Right lobe of liver (tissue), 6 donors: Measurements from ENCODE around the gene RPTOR. TPM values are rescaled to one million over a fixed set of nuclear protein-coding genes. Genes with fewer than 3 reads are reported as not detected.

ENCODE experiments used
- ATAC-seq, 4 donors: fragments of 200-7000 bp; cut with Tn5 transposase; one replicate each; pipeline ENCODE4 v1.9.1; 2020; ENCODE audit warnings: mild to moderate bottlenecking in 4 of 4, moderate library complexity in 4 of 4
- DNase-seq, 3 donors: peaks; one replicate each; pipeline ENCODE4 v3.0.0-alpha.2; 2020
- H3K27ac ChIP-seq, 3 donors: fragments of 200-600 bp; one replicate each; pipeline ENCODE4 v1.8.0; 2022
- H3K27me3 ChIP-seq, 2 donors: fragments of 200-600 bp; one replicate each; pipeline ENCODE4 v1.8.0; 2022
- H3K36me3 ChIP-seq, 4 donors: fragments of 200-600 bp; sonication (generic) in 1 of 4; one replicate each; pipeline versions ENCODE4 v1.5.1 to v1.8.0; 2017 to 2022; ENCODE audit warnings: control low read depth in 1 of 4
- H3K4me1 ChIP-seq, 4 donors: fragments of 200-600 bp; sonication (generic) in 1 of 4; one replicate each; pipeline versions ENCODE4 v1.5.1 to v1.8.0; 2017 to 2022; ENCODE audit warnings: control low read depth in 1 of 4
- H3K4me3 ChIP-seq, 3 donors: fragments of 200-600 bp; one replicate each; pipeline ENCODE4 v1.8.0; 2022
- H3K9me3 ChIP-seq, 4 donors: fragments of 200-600 bp; sonication (generic) in 1 of 4; one replicate each; pipeline versions ENCODE4 v1.5.1 to v1.8.0; 2017 to 2022; ENCODE audit warnings: control low read depth in 1 of 4
- POLR2A ChIP-seq: fragments of 450-650 bp; IDR thresholded peaks from one replicate; pipeline ENCODE4 v1.6.1; 2017; ENCODE audit warnings: antibody characterized with exemption, mild to moderate bottlenecking
- WGBS: methylation state at CpG from one replicate; pipeline ENCODE4 v1.1.6; 2018; ENCODE audit warnings: low coverage, low lambda C conversion rate; ENCODE audit not compliant: insufficient coverage; ENCODE audit errors: missing lambda C conversion rate; 5-methylcytosine and 5-hydroxymethylcytosine counted together
- intact Hi-C, 2 donors: fragments of 100-400 bp; cut with DNase I; formaldehyde crosslinking; loops; one replicate each; pipeline versions ENCODE4 v1.11.2 to v1.14.1; 2022
- total RNA-seq, 6 experiments: library from RNA; depleted of rRNA in 2 of 6; stranded (reverse); fragments of >200 nt in 2 of 6; fragmentation: NEBNext Ultra II Directional in 3 of 6; extraction: Animal tissue kit (Norgen Biotek cat#: 25700) in 3 of 6; gene quantifications; one replicate each; pipeline versions ENCODE4 v1.1.0 to v1.2.4, GENCODE V29; 2016 to 2023
- TF ChIP-seq, protein P1 (sequence below), 4 donors: fragments of 200-600 bp in 3 of 4; fragments of 450-650 bp in 1 of 4; IDR thresholded peaks; one replicate each; pipeline versions ENCODE4 v1.5.1 to v1.8.0; 2016 to 2022; ENCODE audit warnings: antibody characterized with exemption in 4 of 4, mild to moderate bottlenecking in 2 of 4
- donor health status: DM: no; HTN: yes; CAD: no.
- donor health status: DM: no; HTN: no; CAD: no.
- donor health status: DM: no; HTN: no; CAD: no.
- donor health status: DM: no; HTN: yes; CAD: no.
- donor health status: DM: no; HTN: yes; CAD: no.

Gene RPTOR
- total RNA-seq, 6 experiments from 2014 or later, result 13.1 to 24.0 (median 15.5) TPM

DNA sequence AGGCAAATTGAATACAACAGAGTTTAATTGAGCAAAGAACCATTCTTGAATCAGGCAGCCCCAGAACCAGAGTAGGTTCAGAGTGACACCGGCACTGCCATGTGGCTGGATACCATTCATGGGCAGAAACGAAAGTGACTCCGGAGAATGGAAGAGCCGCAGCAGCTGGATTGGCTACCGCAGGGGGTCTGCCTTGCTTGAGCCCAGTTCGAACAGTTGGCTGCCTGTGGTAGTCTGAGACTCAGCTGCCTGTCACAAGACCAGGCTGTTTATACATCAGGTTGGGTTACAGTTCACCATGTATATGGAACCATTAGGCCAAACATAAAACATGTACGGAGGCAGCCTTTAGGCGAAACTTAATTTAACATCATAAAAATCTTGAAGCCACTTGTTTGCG is 241.8 kb downstream of the RPTOR start:
- ATAC-seq, result no peak
- H3K4me3 ChIP-seq, result no peak overlapping the region

DNA sequence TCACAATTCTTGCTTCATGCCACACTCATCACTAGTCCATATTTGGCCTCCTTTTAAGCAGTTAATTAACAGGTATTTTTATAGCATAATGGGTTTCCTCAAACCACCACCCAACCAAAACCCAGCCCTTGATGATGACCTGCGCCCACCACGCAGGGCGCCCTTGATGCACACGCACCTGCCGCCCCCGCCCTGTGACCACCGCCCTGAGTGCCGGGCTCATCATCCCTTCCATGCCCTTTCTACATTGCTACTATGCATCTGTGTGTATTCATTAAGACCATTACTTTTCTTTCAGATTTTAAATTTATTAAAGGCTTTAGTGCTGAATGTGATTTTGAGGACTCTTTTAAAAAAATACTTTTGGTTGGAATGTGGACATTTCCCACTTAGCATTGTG is 242.2 kb downstream of the RPTOR start:
- WGBS, result 90% methylated on average over 7 of the region's 8 CpGs
- DNase-seq, result no peak
- no peak for ATAC-seq

More for the DNA sequence above, 241.8 kb downstream of the RPTOR start:
- intact Hi-C loops, result no loop called here
- Histone ChIP-seq H3K9me3 (no peaks in the 10 kb centered on the region), H3K36me3 (no peaks in the 10 kb centered on the region), H3K4me1 (no peaks in the 10 kb centered on the region), H3K27ac (no peak overlapping the region), H3K27me3 (no peaks in the 10 kb centered on the region)
- no peak for TF ChIP-seq POLR2A
- TF ChIP-seq, protein P1, sequence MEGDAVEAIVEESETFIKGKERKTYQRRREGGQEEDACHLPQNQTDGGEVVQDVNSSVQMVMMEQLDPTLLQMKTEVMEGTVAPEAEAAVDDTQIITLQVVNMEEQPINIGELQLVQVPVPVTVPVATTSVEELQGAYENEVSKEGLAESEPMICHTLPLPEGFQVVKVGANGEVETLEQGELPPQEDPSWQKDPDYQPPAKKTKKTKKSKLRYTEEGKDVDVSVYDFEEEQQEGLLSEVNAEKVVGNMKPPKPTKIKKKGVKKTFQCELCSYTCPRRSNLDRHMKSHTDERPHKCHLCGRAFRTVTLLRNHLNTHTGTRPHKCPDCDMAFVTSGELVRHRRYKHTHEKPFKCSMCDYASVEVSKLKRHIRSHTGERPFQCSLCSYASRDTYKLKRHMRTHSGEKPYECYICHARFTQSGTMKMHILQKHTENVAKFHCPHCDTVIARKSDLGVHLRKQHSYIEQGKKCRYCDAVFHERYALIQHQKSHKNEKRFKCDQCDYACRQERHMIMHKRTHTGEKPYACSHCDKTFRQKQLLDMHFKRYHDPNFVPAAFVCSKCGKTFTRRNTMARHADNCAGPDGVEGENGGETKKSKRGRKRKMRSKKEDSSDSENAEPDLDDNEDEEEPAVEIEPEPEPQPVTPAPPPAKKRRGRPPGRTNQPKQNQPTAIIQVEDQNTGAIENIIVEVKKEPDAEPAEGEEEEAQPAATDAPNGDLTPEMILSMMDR (IDR thresholded peaks at IDR 0.05), result no peak
- no peak for DNase-seq
- 93% methylated on average over 6 of the region's 9 CpGs for whole genome bisulfite sequencing

DNA sequence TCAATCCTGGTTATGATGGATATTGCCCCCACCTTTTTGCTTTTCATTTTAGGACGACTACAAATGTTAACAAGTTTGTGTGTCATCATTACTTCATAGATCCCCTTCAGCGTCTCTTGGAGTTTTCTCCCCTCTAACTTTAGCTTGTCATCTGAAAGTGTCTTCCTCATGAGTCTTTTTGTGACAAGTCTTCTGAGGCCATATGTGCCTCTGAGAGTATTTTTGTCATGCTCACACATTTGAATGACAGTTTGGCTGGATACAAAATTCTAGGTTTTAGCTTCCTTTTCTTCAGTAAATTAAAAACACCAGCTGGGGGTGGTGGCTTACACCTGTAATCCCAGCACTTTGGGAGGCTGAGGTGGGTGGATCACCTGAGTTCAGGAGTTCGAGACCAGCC is 243.2 kb downstream of the RPTOR start:
- 85% methylated on average over 3 of the region's 3 CpGs for WGBS
- H3K27ac ChIP-seq, result no peak overlapping the region
- no peaks in the 10 kb centered on the region for H3K36me3 ChIP-seq
- H3K4me1 ChIP-seq, result no peaks in the 10 kb centered on the region
- no peaks in the 10 kb centered on the region for H3K9me3 ChIP-seq
- no peak overlapping the region for H3K4me3 ChIP-seq
- no peak for TF ChIP-seq POLR2A
- TF ChIP-seq, protein P1 (IDR thresholded peaks at IDR 0.05), result no peak
- no peaks in the 10 kb centered on the region for H3K27me3 ChIP-seq
- intact Hi-C loops, result no loop called here
- DNase-seq (no peak), ATAC-seq (no peak)

More for the DNA sequence above, 242.2 kb downstream of the RPTOR start:
- Histone ChIP-seq H3K36me3 (no peaks in the 10 kb centered on the region), H3K9me3 (no peaks in the 10 kb centered on the region), H3K4me3 (no peak overlapping the region), H3K27ac (no peak overlapping the region), H3K27me3 (no peaks in the 10 kb centered on the region), H3K4me1 (no peaks in the 10 kb centered on the region)
- intact Hi-C loops, result no loop called here
- TF ChIP-seq, protein P1 (IDR thresholded peaks at IDR 0.05), result no peak
- TF ChIP-seq POLR2A, result no peak

DNA sequence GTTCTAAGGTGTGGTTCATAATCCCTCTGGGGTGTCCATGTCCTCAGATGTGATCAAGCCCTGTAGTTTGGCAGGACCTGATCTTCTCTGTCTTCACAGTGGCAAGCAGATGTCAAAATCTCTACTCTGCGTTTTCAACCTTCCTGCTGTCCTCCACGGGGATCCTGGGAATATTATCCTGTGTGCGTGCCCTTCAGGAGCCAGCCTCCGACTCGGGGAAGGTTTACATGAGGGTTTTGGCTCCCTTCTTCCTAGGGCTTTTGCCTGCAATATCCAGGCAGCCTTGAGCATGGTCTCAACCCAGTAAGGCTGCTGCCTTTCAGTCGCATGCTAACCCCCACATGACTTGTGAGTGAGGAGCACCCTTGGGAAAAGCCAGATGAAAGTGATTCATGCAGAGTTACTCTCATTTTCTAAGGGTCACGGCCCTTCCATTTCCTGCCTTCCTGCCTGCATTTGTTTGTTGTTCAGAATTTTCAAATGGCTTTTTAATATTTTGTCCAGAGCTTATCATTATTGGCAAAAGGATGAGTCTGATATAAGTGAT is 244.8 kb downstream of the RPTOR start:
- TF ChIP-seq POLR2A, result no peak
- TF ChIP-seq, protein P1 (IDR thresholded peaks at IDR 0.05), result no peak
- peak in 3 of 4 donors; percentile 40 to 67 (median 67) for ATAC-seq
- no peaks in the 10 kb centered on the region for H3K4me1 ChIP-seq

More for the DNA sequence above, 244.8 kb downstream of the RPTOR start:
- intact Hi-C loops, result no loop called here
- H3K27ac ChIP-seq, result no peak overlapping the region
- no peak for DNase-seq
- no peaks in the 10 kb centered on the region for H3K27me3 ChIP-seq
- H3K9me3 ChIP-seq, result no peaks in the 10 kb centered on the region
- WGBS, result 49% methylated on average over 6 of the region's 7 CpGs
- H3K36me3 ChIP-seq, result peaks cover 0 to 6% (median 0%) of the 10 kb centered on the region in 4 donors
- no peak overlapping the region for H3K4me3 ChIP-seq
